Lower leg skin (tissue), 4 donors: Measurements from ENCODE around the gene APOC4. TPM values are rescaled to one million over a fixed set of nuclear protein-coding genes. Genes with fewer than 3 reads are reported as not detected.
"Not testable (repeated sequence)": the region's sequence is repeated elsewhere in the genome, so short reads cannot be mapped to it uniquely, and the experiment has no call there.

Experiments
- DNase-seq, 2 donors: peaks; one replicate each; pipeline ENCODE4 v3.0.0-alpha.2; 2019; ENCODE audit warnings: low spot score in 2 of 2
- H3K4me3 ChIP-seq: fragments of 200-600 bp; sonication (generic); 2 replicates; pipeline ENCODE4 v1.5.1; 2017; ENCODE audit warnings: mild to moderate bottlenecking, low read depth; ENCODE audit not compliant: poor library complexity, severe bottlenecking
- POLR2A ChIP-seq, 2 donors: fragments of 450-650 bp; IDR thresholded peaks; one replicate each; pipeline ENCODE4 v1.6.1; 2016 to 2017; ENCODE audit warnings: antibody characterized with exemption in 2 of 2, mild to moderate bottlenecking in 1 of 2, moderate library complexity in 1 of 2
- WGBS, 2 donors: methylation state at CpG; one replicate each; pipeline ENCODE4 v1.1.5; 2018; 5-methylcytosine and 5-hydroxymethylcytosine counted together
- intact Hi-C: fragments of 100-400 bp; cut with DNase I; formaldehyde crosslinking; loops from one replicate; pipeline ENCODE4 v1.15.0; 2023; ENCODE audit warnings: low total_unique reads
- total RNA-seq, 4 donors: library from RNA; depleted of rRNA; stranded (reverse); fragments of >200 nt; gene quantifications; one replicate each; pipeline ENCODE4 v1.1.0, GENCODE V29; 2016
- TF ChIP-seq, protein P1 (sequence below), 3 donors: fragments of 450-650 bp; IDR thresholded peaks; one replicate each; pipeline ENCODE4 v1.5.1; 2016; ENCODE audit warnings: antibody characterized with exemption in 3 of 3, mild to moderate bottlenecking in 3 of 3, moderate library complexity in 2 of 3

APOC4 gene
- total RNA-seq, 4 donors from 2014 or later, result not detected

- intact Hi-C loops, result loop anchor here (10.0 kb wide), 1 partner anchor 419 kb away; the partner anchor contains the start of gene CKM
- no peak for DNase-seq
- 4 to 5% methylated on average over 16 to 19 of the region's 20 CpGs for whole genome bisulfite sequencing, 2 donors
- H3K4me3 ChIP-seq, result peak within 1 kb of the TSS; percentile 4
- TF ChIP-seq, protein P1, sequence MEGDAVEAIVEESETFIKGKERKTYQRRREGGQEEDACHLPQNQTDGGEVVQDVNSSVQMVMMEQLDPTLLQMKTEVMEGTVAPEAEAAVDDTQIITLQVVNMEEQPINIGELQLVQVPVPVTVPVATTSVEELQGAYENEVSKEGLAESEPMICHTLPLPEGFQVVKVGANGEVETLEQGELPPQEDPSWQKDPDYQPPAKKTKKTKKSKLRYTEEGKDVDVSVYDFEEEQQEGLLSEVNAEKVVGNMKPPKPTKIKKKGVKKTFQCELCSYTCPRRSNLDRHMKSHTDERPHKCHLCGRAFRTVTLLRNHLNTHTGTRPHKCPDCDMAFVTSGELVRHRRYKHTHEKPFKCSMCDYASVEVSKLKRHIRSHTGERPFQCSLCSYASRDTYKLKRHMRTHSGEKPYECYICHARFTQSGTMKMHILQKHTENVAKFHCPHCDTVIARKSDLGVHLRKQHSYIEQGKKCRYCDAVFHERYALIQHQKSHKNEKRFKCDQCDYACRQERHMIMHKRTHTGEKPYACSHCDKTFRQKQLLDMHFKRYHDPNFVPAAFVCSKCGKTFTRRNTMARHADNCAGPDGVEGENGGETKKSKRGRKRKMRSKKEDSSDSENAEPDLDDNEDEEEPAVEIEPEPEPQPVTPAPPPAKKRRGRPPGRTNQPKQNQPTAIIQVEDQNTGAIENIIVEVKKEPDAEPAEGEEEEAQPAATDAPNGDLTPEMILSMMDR (IDR thresholded peaks at IDR 0.05), result no peak
- TF ChIP-seq POLR2A (IDR thresholded peaks at IDR 0.05), result no peak
Observed at GRCh38 chr19:44905437-44906160, 36.4 kb upstream of the APOC4 start, which contains the start of gene APOE. APOE (plus strand) TSS chr19:44905796; CDS start chr19:44906625, 829 bp downstream.

- intact Hi-C loops, result loop anchor here (10.0 kb wide), 1 partner anchor 417 kb away; the partner anchor contains the start of gene CKM
- WGBS, 2 donors, result 91 to 92% methylated on average over 12 of the region's 12 CpGs
- no peak overlapping the region for H3K4me3 ChIP-seq
- TF ChIP-seq, protein P1 (IDR thresholded peaks at IDR 0.05), result no peak
- TF ChIP-seq POLR2A (IDR thresholded peaks at IDR 0.05), result no peak
- DNase-seq, result no peak
Observed at GRCh38 chr19:44907613-44908012, 34.4 kb upstream of the APOC4 start.

DNA sequence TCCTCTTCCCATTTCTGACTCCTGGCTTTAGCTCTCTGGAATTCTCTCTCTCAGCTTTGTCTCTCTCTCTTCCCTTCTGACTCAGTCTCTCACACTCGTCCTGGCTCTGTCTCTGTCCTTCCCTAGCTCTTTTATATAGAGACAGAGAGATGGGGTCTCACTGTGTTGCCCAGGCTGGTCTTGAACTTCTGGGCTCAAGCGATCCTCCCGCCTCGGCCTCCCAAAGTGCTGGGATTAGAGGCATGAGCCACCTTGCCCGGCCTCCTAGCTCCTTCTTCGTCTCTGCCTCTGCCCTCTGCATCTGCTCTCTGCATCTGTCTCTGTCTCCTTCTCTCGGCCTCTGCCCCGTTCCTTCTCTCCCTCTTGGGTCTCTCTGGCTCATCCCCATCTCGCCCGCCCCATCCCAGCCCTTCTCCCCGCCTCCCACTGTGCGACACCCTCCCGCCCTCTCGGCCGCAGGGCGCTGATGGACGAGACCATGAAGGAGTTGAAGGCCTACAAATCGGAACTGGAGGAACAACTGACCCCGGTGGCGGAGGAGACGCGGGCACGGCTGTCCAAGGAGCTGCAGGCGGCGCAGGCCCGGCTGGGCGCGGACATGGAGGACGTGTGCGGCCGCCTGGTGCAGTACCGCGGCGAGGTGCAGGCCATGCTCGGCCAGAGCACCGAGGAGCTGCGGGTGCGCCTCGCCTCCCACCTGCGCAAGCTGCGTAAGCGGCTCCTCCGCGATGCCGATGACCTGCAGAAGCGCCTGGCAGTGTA, 33.8 kb upstream of the APOC4 start:
- WGBS, 2 donors, result 95% methylated on average over 38 to 41 of the region's 46 CpGs
- intact Hi-C loops, result loop anchor here (10.0 kb wide), 1 partner anchor 417 kb away; the partner anchor contains the start of gene CKM
- H3K4me3 ChIP-seq, result no peak overlapping the region
- no peak for DNase-seq
- no peak for TF ChIP-seq POLR2A (IDR thresholded peaks at IDR 0.05)

- WGBS, 2 donors, result 93 to 97% methylated on average over 20 to 41 of the region's 44 CpGs
- intact Hi-C loops, result loop anchor here (10.0 kb wide), 1 partner anchor 416 kb away; the partner anchor contains the start of gene CKM
- no peak for TF ChIP-seq POLR2A (IDR thresholded peaks at IDR 0.05)
- TF ChIP-seq, protein P1 (IDR thresholded peaks at IDR 0.05), result no peak
- no peak for DNase-seq
- H3K4me3 ChIP-seq, result no peak overlapping the region
Observed at GRCh38 chr19:44908836-44909261, 33.2 kb upstream of the APOC4 start.

GRCh38 chr19:44909775-44910174, 32.3 kb upstream of the APOC4 start:
- H3K4me3 ChIP-seq, result no peak overlapping the region
- TF ChIP-seq, protein P1 (IDR thresholded peaks at IDR 0.05), result no peak
- TF ChIP-seq POLR2A (IDR thresholded peaks at IDR 0.05), result no peak
- intact Hi-C loops, result loop anchor here (10.0 kb wide), 1 partner anchor 415 kb away; the partner anchor contains the start of gene CKM
- WGBS, 2 donors, result 90 to 92% methylated on average over 5 of the region's 5 CpGs
- DNase-seq, result no peak

DNA sequence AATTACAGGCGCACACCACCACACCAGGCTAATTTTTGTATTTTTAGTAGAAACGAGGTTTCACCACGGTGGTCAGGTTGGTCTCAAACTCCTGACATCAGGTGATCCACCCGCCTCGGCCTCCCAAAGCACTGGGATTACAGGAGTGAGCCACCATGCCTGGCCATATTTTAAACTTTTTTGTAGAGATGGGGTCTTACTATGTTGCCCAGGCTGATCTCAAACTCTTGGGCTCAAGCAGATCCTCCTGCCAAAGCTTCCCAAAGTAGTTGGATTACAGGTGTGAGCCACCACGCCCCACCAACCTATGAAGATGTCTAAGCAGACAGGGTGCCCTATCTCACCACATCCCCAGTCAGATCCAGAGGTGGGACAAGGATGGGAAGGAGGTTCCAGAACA, 30.1 kb upstream of the APOC4 start:
- H3K4me3 ChIP-seq, result not testable (repeated sequence)

More for the DNA sequence above, 30.1 kb upstream of the APOC4 start:
- 90 to 91% methylated on average over 6 of the region's 6 CpGs for WGBS, 2 donors
- intact Hi-C loops, DNase-seq: not testable (repeated sequence)
